K562 (cell line): ENCODE data around the gene PSD2. TPM values are rescaled to one million over a fixed set of nuclear protein-coding genes. Genes with fewer than 3 reads are reported as not detected.

Experiments
- ATAC-seq: fragments of 200-7000 bp; cut with Tn5 transposase; 3 replicates; pipeline ENCODE4 v1.9.1; 2020; ENCODE audit warnings: moderate library complexity
- BruUV-seq: library from RNA; stranded (reverse); fragments of 400-500 nt; replicated peaks from 2 replicates; lab custom pipeline; 2021; lab: Mats Ljungman, UMichigan
- CTCF ChIA-PET: fragments of 300-600 bp; formaldehyde crosslinking; extraction: SDS; loops from one replicate; lab custom pipeline; 2021; ENCODE audit warnings: low intra/inter-chr PET ratio; lab: Yijun Ruan, JAX
- POLR2A ChIA-PET: fragments of 300-600, 350-650 bp; sonication (Branson Sonifier 250); formaldehyde crosslinking; extraction: SDS; loops from one replicate; lab custom pipeline; 2021; ENCODE audit warnings: antibody characterized with exemption, inconsistent platforms; lab: Yijun Ruan, JAX
- DNase-seq, 4 experiments: peaks; one replicate each; pipeline versions ENCODE4 v3.0.0 to v3.0.0-alpha.2; 2011 to 2018; ENCODE audit warnings: low spot score in 3 of 4, mixed read lengths in 3 of 4; ENCODE audit errors: extremely low read depth in 1 of 4
- FAIRE-seq: peaks from 2 replicates; lab custom pipeline; 2011; peaks lifted over from hg19 to GRCh38; lab: Jason Lieb, UNC
- H2AFZ ChIP-seq: 2 replicates; pipeline ENCODE4 v1.6.0; 2011; ENCODE audit warnings: low read depth, low read length, control low read depth, inconsistent platforms
- H3K27ac ChIP-seq: fragments of 200-600 bp; 3 replicates; pipeline ENCODE4 v1.8.0; 2011; ENCODE audit warnings: low read depth, mild to moderate bottlenecking, control low read depth, inconsistent platforms, low read length, moderate library complexity, mixed read lengths; ENCODE audit errors: extremely low read depth
- H3K27me3 ChIP-seq, 2 experiments: fragments of 300-600 bp in 1 of 2; 2 replicates in 1 of 2; 3 replicates in 1 of 2; pipeline versions ENCODE4 v1.6.0 to v1.8.0; 2011; ENCODE audit warnings: inconsistent platforms in 2 of 2, low read length in 2 of 2, mild to moderate bottlenecking in 1 of 2, mixed read lengths in 1 of 2, moderate library complexity in 1 of 2; ENCODE audit not compliant: control insufficient read depth in 2 of 2, insufficient read depth in 2 of 2
- H3K36me3 ChIP-seq: fragments of 300-600 bp; 3 replicates; pipeline ENCODE4 v1.8.0; 2011; ENCODE audit warnings: mild to moderate bottlenecking, low read length, inconsistent platforms; ENCODE audit not compliant: control insufficient read depth, insufficient read depth
- H3K4me1 ChIP-seq, 2 experiments: fragments of 200-600 bp in 1 of 2; replicated peaks in 1 of 2; 2 replicates in 1 of 2; 3 replicates in 1 of 2; pipeline versions ENCODE4 v1.5.1 to v1.8.0; 2011; ENCODE audit warnings: inconsistent platforms in 2 of 2, low read length in 2 of 2, mild to moderate bottlenecking in 1 of 2, mixed read lengths in 1 of 2, moderate library complexity in 1 of 2; ENCODE audit not compliant: control insufficient read depth in 2 of 2, insufficient read depth in 2 of 2
- H3K4me2 ChIP-seq: 2 replicates; pipeline ENCODE4 v1.6.1; 2011; ENCODE audit warnings: low read length, control low read depth, inconsistent platforms, mixed read lengths; ENCODE audit not compliant: insufficient read depth
- H3K4me3 ChIP-seq: fragments of 200-600 bp; sonication (generic), shearing (Covaris generic); 2 replicates; pipeline ENCODE4 v1.5.1; 2016; ENCODE audit warnings: control low read depth, inconsistent platforms
- H3K79me2 ChIP-seq: fragments of 200-600 bp; 3 replicates; pipeline ENCODE4 v1.8.0; 2011; ENCODE audit warnings: low read length, inconsistent platforms; ENCODE audit not compliant: control insufficient read depth, insufficient read depth
- H3K9ac ChIP-seq, 2 experiments: 2 replicates each; pipeline versions ENCODE4 v1.6.0 to v1.6.1; 2011; ENCODE audit warnings: low read depth in 2 of 2, low read length in 2 of 2, control low read depth in 1 of 2, inconsistent platforms in 1 of 2, mild to moderate bottlenecking in 1 of 2, mixed read lengths in 1 of 2; ENCODE audit not compliant: insufficient read depth in 1 of 2
- H3K9me1 ChIP-seq: one replicate; pipeline ENCODE4 v1.6.0; 2011; ENCODE audit warnings: inconsistent platforms, mild to moderate bottlenecking, low read length, moderate library complexity; ENCODE audit not compliant: control insufficient read depth, insufficient read depth
- H3K9me3 ChIP-seq: replicated peaks from 2 replicates; pipeline ENCODE4 v1.5.1; 2011; ENCODE audit warnings: low read depth, low read length, inconsistent platforms; ENCODE audit not compliant: control insufficient read depth, insufficient read depth
- H4K20me1 ChIP-seq: replicated peaks from 2 replicates; pipeline ENCODE4 v1.6.1; 2011; ENCODE audit warnings: low read length, inconsistent platforms, mixed read lengths; ENCODE audit not compliant: control insufficient read depth, insufficient read depth
- BCOR ChIP-seq: fragments of 450-650 bp; IDR thresholded peaks from 2 replicates; pipeline ENCODE4 v1.6.1; 2016
- RBM25 ChIP-seq: fragments of 200-400 bp; formaldehyde crosslinking; IDR thresholded peaks from 2 replicates; pipeline ENCODE4 v1.6.1; 2018; ENCODE audit warnings: low read length, low read depth, moderate library complexity; ENCODE audit not compliant: severe bottlenecking
- TFAM ChIP-seq: fragments of 250-450 bp; sonication (Bioruptor Pico); conservative IDR thresholded peaks from 2 replicates; pipeline ENCODE4 v1.5.0; 2021; ENCODE audit warnings: mild to moderate bottlenecking, moderate library complexity
- WGBS: fragments of 100-300 bp; shearing (Covaris generic); methylation state at CpG from one replicate; pipeline ENCODE4 v1.1.6; 2016; ENCODE audit warnings: low coverage, mixed read lengths; ENCODE audit not compliant: insufficient coverage; ENCODE audit errors: missing lambda C conversion rate; 5-methylcytosine and 5-hydroxymethylcytosine counted together
- in situ Hi-C: fragments of 300-500 bp; cut with MboI; formaldehyde crosslinking; loops from 4 replicates; pipeline ENCODE4 v1.15.0; 2018; ENCODE audit warnings: inconsistent platforms, mixed read lengths
- intact Hi-C: fragments of 100-400 bp; cut with micrococcal nuclease; formaldehyde crosslinking; loops from 2 replicates; pipeline ENCODE4 v1.14.2; 2022
- polyA plus RNA-seq, 8 experiments: library from polyadenylated mRNA; depleted of rRNA in 4 of 8; stranded (reverse) in 5 of 8; unstranded in 3 of 8; fragments of >200 nt; fragmentation: Nextera tagmentation in 2 of 8; fragmentation: Illumina TruSeq in 1 of 8; extraction: Ambion mirVana in 2 of 8; extraction: Trizol in 1 of 8; gene quantifications; 2 replicates each; pipeline versions ENCODE4 v1.2.1 to v1.2.3, GENCODE V29; 2011 to 2014; ENCODE audit warnings: inconsistent platforms in 1 of 8, missing spikeins in 1 of 8
- total RNA-seq, 7 experiments: library from RNA; depleted of rRNA in 6 of 7; stranded (reverse); fragments of >200 nt in 6 of 7; fragmentation: Illumina TruSeq in 2 of 7; extraction: Trizol in 2 of 7; gene quantifications; 2 replicates each; pipeline versions ENCODE4 v1.2.1 to v1.2.3, GENCODE V29; 2011 to 2021; ENCODE audit warnings: low replicate concordance in 1 of 7
- TF ChIP-seq, protein P1 (sequence below): fragments of 250-450 bp; sonication (Bioruptor Pico); IDR thresholded peaks from 2 replicates; pipeline ENCODE4 v1.8.0; 2022; ENCODE audit warnings: inconsistent platforms
- TF ChIP-seq, protein P2 (sequence below): sonication (generic); formaldehyde crosslinking; IDR thresholded peaks from 2 replicates; pipeline ENCODE4 v1.8.0; 2023; ENCODE audit warnings: mild to moderate bottlenecking, missing genetic modification reagents

Gene PSD2
- total and polyA plus RNA-seq, 9 of the 15 experiments (the other 6 are each of a cell fraction or from before 2014, with no cell fraction given) = 0.01 to 0.09 (median 0.04) TPM; not detected in 4

DNA sequence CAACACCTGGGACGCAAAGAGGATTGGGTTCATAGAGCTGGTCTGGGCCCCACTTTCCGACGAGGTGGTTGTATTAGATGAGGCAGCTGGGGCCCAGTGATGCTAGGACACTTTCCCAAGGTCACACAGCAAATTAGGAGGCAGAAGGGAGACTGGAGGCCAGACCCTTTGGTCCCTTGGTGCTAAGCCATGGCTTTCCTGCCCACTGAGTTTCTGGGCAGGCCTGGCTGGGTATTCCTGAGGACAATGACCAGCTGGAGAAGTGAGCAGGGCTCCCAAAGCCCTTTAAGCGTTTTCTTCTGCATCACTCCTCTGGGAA, 66.2 kb downstream of the PSD2 start:
- Histone ChIP-seq H3K27ac (no peak overlapping the region), H3K9ac (no peak overlapping the region), H3K79me2 (no peaks in the 10 kb centered on the region), H3K36me3 (no peaks in the 10 kb centered on the region), H3K27me3 (peaks cover 0 to 40% of the 10 kb centered on the region in 2 experiments; a peak in 4 of 5 replicates), H3K4me3 (no peak overlapping the region), H3K4me1 (no peaks in the 10 kb centered on the region), H3K9me3 (no peaks in the 10 kb centered on the region), H3K4me2 (no peak overlapping the region), H3K9me1 (no peaks in the 10 kb centered on the region), H4K20me1 (0 out of 2 replicates have a peak, but pooled peaks cover 2% of the 10 kb centered on the region), H2AFZ (no peak overlapping the region)
- in situ Hi-C loops (no loop called here), intact Hi-C loops (loop anchor here (5.0 kb wide), 1 partner anchor 225 kb away; no protein-coding TSS in a partner anchor)
- DNase-seq = no peak
- FAIRE-seq = no peak
- 0% methylated on average over 4 of the region's 4 CpGs for WGBS
- ChIA-PET CTCF (no interaction called here), POLR2A (interaction anchor here (1.0 to 1.3 kb wide), 3 partner anchors 11 to 19 kb away, joined by 3 to 4 read pairs (median 3); no protein-coding TSS in a partner anchor)
- no peak for ATAC-seq
- TF ChIP-seq, protein P1, sequence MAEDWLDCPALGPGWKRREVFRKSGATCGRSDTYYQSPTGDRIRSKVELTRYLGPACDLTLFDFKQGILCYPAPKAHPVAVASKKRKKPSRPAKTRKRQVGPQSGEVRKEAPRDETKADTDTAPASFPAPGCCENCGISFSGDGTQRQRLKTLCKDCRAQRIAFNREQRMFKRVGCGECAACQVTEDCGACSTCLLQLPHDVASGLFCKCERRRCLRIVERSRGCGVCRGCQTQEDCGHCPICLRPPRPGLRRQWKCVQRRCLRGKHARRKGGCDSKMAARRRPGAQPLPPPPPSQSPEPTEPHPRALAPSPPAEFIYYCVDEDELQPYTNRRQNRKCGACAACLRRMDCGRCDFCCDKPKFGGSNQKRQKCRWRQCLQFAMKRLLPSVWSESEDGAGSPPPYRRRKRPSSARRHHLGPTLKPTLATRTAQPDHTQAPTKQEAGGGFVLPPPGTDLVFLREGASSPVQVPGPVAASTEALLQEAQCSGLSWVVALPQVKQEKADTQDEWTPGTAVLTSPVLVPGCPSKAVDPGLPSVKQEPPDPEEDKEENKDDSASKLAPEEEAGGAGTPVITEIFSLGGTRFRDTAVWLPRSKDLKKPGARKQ (CRISPR knock-in tag) = no peak
- peak; percentile 55 for TF ChIP-seq RBM25
- TF ChIP-seq, protein P2, sequence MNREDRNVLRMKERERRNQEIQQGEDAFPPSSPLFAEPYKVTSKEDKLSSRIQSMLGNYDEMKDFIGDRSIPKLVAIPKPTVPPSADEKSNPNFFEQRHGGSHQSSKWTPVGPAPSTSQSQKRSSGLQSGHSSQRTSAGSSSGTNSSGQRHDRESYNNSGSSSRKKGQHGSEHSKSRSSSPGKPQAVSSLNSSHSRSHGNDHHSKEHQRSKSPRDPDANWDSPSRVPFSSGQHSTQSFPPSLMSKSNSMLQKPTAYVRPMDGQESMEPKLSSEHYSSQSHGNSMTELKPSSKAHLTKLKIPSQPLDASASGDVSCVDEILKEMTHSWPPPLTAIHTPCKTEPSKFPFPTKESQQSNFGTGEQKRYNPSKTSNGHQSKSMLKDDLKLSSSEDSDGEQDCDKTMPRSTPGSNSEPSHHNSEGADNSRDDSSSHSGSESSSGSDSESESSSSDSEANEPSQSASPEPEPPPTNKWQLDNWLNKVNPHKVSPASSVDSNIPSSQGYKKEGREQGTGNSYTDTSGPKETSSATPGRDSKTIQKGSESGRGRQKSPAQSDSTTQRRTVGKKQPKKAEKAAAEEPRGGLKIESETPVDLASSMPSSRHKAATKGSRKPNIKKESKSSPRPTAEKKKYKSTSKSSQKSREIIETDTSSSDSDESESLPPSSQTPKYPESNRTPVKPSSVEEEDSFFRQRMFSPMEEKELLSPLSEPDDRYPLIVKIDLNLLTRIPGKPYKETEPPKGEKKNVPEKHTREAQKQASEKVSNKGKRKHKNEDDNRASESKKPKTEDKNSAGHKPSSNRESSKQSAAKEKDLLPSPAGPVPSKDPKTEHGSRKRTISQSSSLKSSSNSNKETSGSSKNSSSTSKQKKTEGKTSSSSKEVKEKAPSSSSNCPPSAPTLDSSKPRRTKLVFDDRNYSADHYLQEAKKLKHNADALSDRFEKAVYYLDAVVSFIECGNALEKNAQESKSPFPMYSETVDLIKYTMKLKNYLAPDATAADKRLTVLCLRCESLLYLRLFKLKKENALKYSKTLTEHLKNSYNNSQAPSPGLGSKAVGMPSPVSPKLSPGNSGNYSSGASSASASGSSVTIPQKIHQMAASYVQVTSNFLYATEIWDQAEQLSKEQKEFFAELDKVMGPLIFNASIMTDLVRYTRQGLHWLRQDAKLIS (CRISPR knock-in tag) = no peak
- TF ChIP-seq BCOR = peak; percentile 40; the same call in 1 of the 2 replicates
- no peak for TF ChIP-seq TFAM (CRISPR knock-in tag)
- no TSS peak for BruUV-seq
